OCI-LY3 (cell line): ENCODE data around the gene ITGB1BP1.

Experiments
- H2AFZ ChIP-seq: fragments of 200-600, 300-600 bp; shearing (Covaris generic); 2 replicates; pipeline ENCODE4 v1.6.0; 2014; ENCODE audit warnings: antibody characterized with exemption, low read depth, low read length
- H3K27ac ChIP-seq: fragments of 200-600, 300-600 bp; sonication (generic); 2 replicates; pipeline ENCODE4 v1.5.1; 2014; ENCODE audit warnings: mild to moderate bottlenecking, low read length, moderate library complexity, mixed read lengths
- H3K27me3 ChIP-seq: fragments of 200-600, 300-600 bp; sonication (generic); 2 replicates; pipeline ENCODE4 v1.6.1; 2014; ENCODE audit warnings: low read depth, low read length, mixed read lengths
- H3K36me3 ChIP-seq: fragments of 200-600, 300-600 bp; sonication (generic); replicated peaks from 2 replicates; pipeline ENCODE3; 2014; ENCODE audit warnings: low read depth, low read length, mixed read lengths
- H3K4me1 ChIP-seq: fragments of 300-600, 200-600 bp; sonication (generic); 2 replicates; pipeline ENCODE4 v1.6.1; 2014; ENCODE audit warnings: low read length, mixed read lengths
- H3K4me2 ChIP-seq: fragments of 200-600, 300-600 bp; sonication (generic); 2 replicates; pipeline ENCODE4 v1.6.1; 2014; ENCODE audit warnings: low read length, mixed read lengths
- H3K4me3 ChIP-seq: fragments of 300-600, 200-600 bp; sonication (generic); 2 replicates; pipeline ENCODE4 v1.5.1; 2014; ENCODE audit warnings: antibody characterized with exemption, mild to moderate bottlenecking, low read length, moderate library complexity
- H3K79me2 ChIP-seq: fragments of 300-600, 200-600 bp; shearing (Covaris generic); 2 replicates; pipeline ENCODE4 v1.6.1; 2014; ENCODE audit warnings: mild to moderate bottlenecking, low read length, mixed read lengths
- H3K9ac ChIP-seq: fragments of 300-600, 200-600 bp; shearing (Covaris generic); 2 replicates; pipeline ENCODE4 v1.6.0; 2014; ENCODE audit warnings: mild to moderate bottlenecking, low read length, moderate library complexity
- H3K9me3 ChIP-seq: fragments of 200-600, 300-600 bp; shearing (Covaris generic); 2 replicates; pipeline ENCODE4 v1.6.1; 2014; ENCODE audit warnings: low read length, mixed read lengths; ENCODE audit not compliant: insufficient read depth
- H4K20me1 ChIP-seq: fragments of 200-600, 300-600 bp; sonication (generic); 2 replicates; pipeline ENCODE4 v1.6.1; 2016; ENCODE audit warnings: low read length, mixed read lengths; ENCODE audit not compliant: insufficient read depth
- CTCF ChIP-seq: fragments of 200-600, 300-600 bp; sonication (generic); IDR thresholded peaks from 2 replicates; pipeline ENCODE4 v1.5.1; 2014; ENCODE audit warnings: antibody characterized with exemption, low read length, low read depth
- EZH2phosphoT487 ChIP-seq: fragments of 200-600 bp; shearing (Covaris generic); IDR thresholded peaks from 2 replicates; pipeline ENCODE4 v1.6.1; 2018; ENCODE audit warnings: antibody characterized with exemption, mixed run types, low read depth

Gene ITGB1BP1

GRCh38 chr2:9356261-9356660, 67.1 kb downstream of the ITGB1BP1 start:
- TF ChIP-seq CTCF = no peak
- TF ChIP-seq EZH2phosphoT487 = peak; percentile 17; the same call in 1 of the 2 replicates
- no peaks in the 10 kb centered on the region for H3K9me3 ChIP-seq
- peak overlapping the region; percentile 73 for H3K4me2 ChIP-seq
- peak overlapping the region; percentile 12; the same call in 1 of the 2 replicates for H2AFZ ChIP-seq
- peak overlapping the region; percentile 71 for H3K4me3 ChIP-seq
- no peak overlapping the region for H3K9ac ChIP-seq
- H3K4me1 ChIP-seq = peaks cover 9% of the 10 kb centered on the region; the same call in 1 of the 2 replicates
- H3K79me2 ChIP-seq = no peaks in the 10 kb centered on the region
- H3K27ac ChIP-seq = no peak overlapping the region
- H4K20me1 ChIP-seq = no peaks in the 10 kb centered on the region
- H3K36me3 ChIP-seq = no peaks in the 10 kb centered on the region
- peaks cover 68% of the 10 kb centered on the region for H3K27me3 ChIP-seq

GRCh38 chr2:9355716-9356115, 67.6 kb downstream of the ITGB1BP1 start:
- Histone ChIP-seq H2AFZ (0 out of 2 replicates have a peak overlapping the region, but pooled peaks have one; percentile 12), H3K27me3 (peaks cover 67% of the 10 kb centered on the region), H4K20me1 (no peaks in the 10 kb centered on the region), H3K9ac (no peak overlapping the region), H3K4me2 (peak overlapping the region; percentile 73), H3K27ac (no peak overlapping the region), H3K9me3 (no peaks in the 10 kb centered on the region), H3K79me2 (no peaks in the 10 kb centered on the region), H3K4me3 (peak overlapping the region; percentile 71), H3K4me1 (peaks cover 9% of the 10 kb centered on the region; the same call in 1 of the 2 replicates), H3K36me3 (no peaks in the 10 kb centered on the region)
- no peak for TF ChIP-seq EZH2phosphoT487
- TF ChIP-seq CTCF = no peak

- no peaks in the 10 kb centered on the region for H3K36me3 ChIP-seq
- no peaks in the 10 kb centered on the region for H3K9me3 ChIP-seq
- no peak overlapping the region for H3K27ac ChIP-seq
- no peak overlapping the region for H3K9ac ChIP-seq
- no peak overlapping the region for H2AFZ ChIP-seq
- peaks cover 64% of the 10 kb centered on the region for H3K27me3 ChIP-seq
- peaks cover 9% of the 10 kb centered on the region; the same call in 1 of the 2 replicates for H3K4me1 ChIP-seq
- H3K4me3 ChIP-seq = no peak overlapping the region
- TF ChIP-seq EZH2phosphoT487 (no peak), CTCF (no peak)
- no peak overlapping the region for H3K4me2 ChIP-seq
- H4K20me1 ChIP-seq = no peaks in the 10 kb centered on the region
- no peaks in the 10 kb centered on the region for H3K79me2 ChIP-seq
These were observed 68.1 kb downstream of the ITGB1BP1 start for GRCh38 chr2:9355270-9355669.

GRCh38 chr2:9354318-9354717, 69.0 kb downstream of the ITGB1BP1 start:
- no peak overlapping the region for H3K27ac ChIP-seq
- no peaks in the 10 kb centered on the region for H3K79me2 ChIP-seq
- H3K4me3 ChIP-seq = no peak overlapping the region
- no peak overlapping the region for H2AFZ ChIP-seq
- H4K20me1 ChIP-seq = no peaks in the 10 kb centered on the region
- H3K4me1 ChIP-seq = peaks cover 9% of the 10 kb centered on the region; the same call in 1 of the 2 replicates
- H3K36me3 ChIP-seq = no peaks in the 10 kb centered on the region
- peaks cover 62% of the 10 kb centered on the region for H3K27me3 ChIP-seq
- TF ChIP-seq CTCF (no peak), EZH2phosphoT487 (no peak)
- no peak overlapping the region for H3K9ac ChIP-seq
- H3K4me2 ChIP-seq = no peak overlapping the region
- no peaks in the 10 kb centered on the region for H3K9me3 ChIP-seq
